DMS79 treated with DMSO at 0.1 percent for 48 hours (cell line): Measurements from ENCODE around the gene FOXE3.
"Not testable (repeated sequence)": the region's sequence is repeated elsewhere in the genome, so short reads cannot be mapped to it uniquely, and the experiment has no call there.

Experiments
- DNase-seq: peaks from one replicate; lab custom pipeline; 2025; lab: John Stamatoyannopoulos, UW

FOXE3 gene

GRCh38 chr1:47449822-47450552, 33.9 kb downstream of the FOXE3 start:
- DNase-seq = no peak

GRCh38 chr1:47450606-47451005, 34.5 kb downstream of the FOXE3 start:
- DNase-seq = no peak

- DNase-seq = no peak
Measured at GRCh38 chr1:47452426-47452825, 36.3 kb downstream of the FOXE3 start.

GRCh38 chr1:47453910-47454309, 37.8 kb downstream of the FOXE3 start:
- not testable (repeated sequence) for DNase-seq

- no peak for DNase-seq
Measured at GRCh38 chr1:47456250-47456649, 40.2 kb downstream of the FOXE3 start.

- not testable (repeated sequence) for DNase-seq
Measured at GRCh38 chr1:47457547-47457946, 41.5 kb downstream of the FOXE3 start.

- DNase-seq = peak; percentile 74
Measured at GRCh38 chr1:47459253-47459788, 43.2 kb downstream of the FOXE3 start.

GRCh38 chr1:47460040-47460439, 44.0 kb downstream of the FOXE3 start:
- no peak for DNase-seq

- no peak for DNase-seq
Measured at GRCh38 chr1:47460456-47460855, 44.4 kb downstream of the FOXE3 start.

GRCh38 chr1:47465605-47466004, 49.5 kb downstream of the FOXE3 start:
- DNase-seq = no peak
